Measurements from ENCODE around the gene ARFGEF3.

The ARFGEF3 gene

GRCh38 chr6:138187156-138187555 lies 25.4 kb downstream of the ARFGEF3 start:
- Histone ChIP-seq H3K36me3 (ENCODE audit: control insufficient read depth in 2 of 2, insufficient read depth in 1 of 2, low read length in 2 of 2) (no peaks in the 10 kb centered on the region), H3K9me3 (ENCODE audit: control insufficient read depth, insufficient read depth, low read depth, low read length) (no peaks in the 10 kb centered on the region), H3K27ac (ENCODE audit: extremely low read depth, low read depth, low read length) (no peak overlapping the region), H3K4me1 (ENCODE audit: control insufficient read depth, insufficient read depth, low read length) (peaks cover 14% of the 10 kb centered on the region), H3K4me3 (ENCODE audit: low read depth, low read length) (no peak overlapping the region)
- TF ChIP-seq ZNF211 (tag by site-specific recombination; IDR thresholded peaks at IDR 0.05; ENCODE audit: low read depth) (no peak), ZNF529 (tag by site-specific recombination; IDR thresholded peaks at IDR 0.05; ENCODE audit: insufficient replicate concordance) (no peak), PRDM2 (tag by site-specific recombination; IDR thresholded peaks at IDR 0.05; ENCODE audit: borderline replicate concordance) (no peak), PRDM10 (tag by site-specific recombination; IDR thresholded peaks at IDR 0.05) (no peak), HOXC10 (CRISPR knock-in tag; IDR thresholded peaks at IDR 0.05) (no peak), ZNF639 (tag by site-specific recombination; IDR thresholded peaks at IDR 0.05) (no peak), REST (tag by site-specific recombination; IDR thresholded peaks at IDR 0.05) (no peak), ZNF777 (tag by site-specific recombination; IDR thresholded peaks at IDR 0.05; ENCODE audit: borderline replicate concordance) (no peak), ZNF560 (tag by site-specific recombination; IDR thresholded peaks at IDR 0.05; ENCODE audit: borderline replicate concordance) (no peak), KLF17 (tag by site-specific recombination; IDR thresholded peaks at IDR 0.05) (no peak), ZNF664 (tag by site-specific recombination; IDR thresholded peaks at IDR 0.05) (no peak), PRDM6 (tag by site-specific recombination; IDR thresholded peaks at IDR 0.05) (no peak), ZNF324 (tag by site-specific recombination; IDR thresholded peaks at IDR 0.05) (no peak), ZNF280D (tag by site-specific recombination; IDR thresholded peaks at IDR 0.05) (no peak)
- ChIA-PET CTCF (interaction anchor here (0.6 to 1.1 kb wide), 4 partner anchors 8 to 260 kb away, joined by 3 to 5 read pairs (median 4); no protein-coding TSS in a partner anchor), POLR2A (no interaction called here)
